ENCODE data around the gene TP53RK. TPM values are rescaled to one million over a fixed set of nuclear protein-coding genes. Genes with fewer than 3 reads are reported as not detected.

TP53RK gene
- total RNA-seq, 1 experiment from 2014 or later = 21.5 TPM

DNA sequence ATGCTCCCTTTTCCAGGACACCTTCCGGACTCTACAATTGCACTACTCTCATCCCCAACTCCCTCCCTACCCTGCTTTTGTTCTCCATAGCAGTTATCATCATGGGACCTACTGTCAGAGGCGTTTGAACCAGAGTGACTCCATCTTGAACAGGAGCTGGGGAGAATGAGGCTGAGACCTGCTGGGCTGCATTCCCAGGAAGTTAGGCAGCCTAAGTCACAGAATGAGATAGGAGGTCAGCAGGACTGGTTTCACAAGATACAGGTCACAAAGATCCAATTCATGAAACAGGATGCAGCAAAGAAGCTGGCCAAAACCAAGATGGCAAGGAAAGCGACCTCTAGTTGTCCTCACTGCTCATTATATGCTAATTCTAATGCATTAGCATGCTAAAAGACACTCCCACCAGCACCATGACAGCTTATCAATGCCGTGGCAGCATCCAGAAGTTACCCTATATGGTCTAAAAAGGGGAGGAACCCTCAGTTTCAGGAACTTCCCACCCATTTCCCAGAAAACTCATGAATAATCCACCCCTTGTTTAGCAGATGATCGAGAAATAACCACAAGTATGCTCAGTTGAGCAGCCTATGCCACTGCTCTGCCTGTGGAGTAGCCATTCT, 53.6 kb downstream of the TP53RK start:
- no CpG with 5 or more reads among the region's 5 CpGs for WGBS (ENCODE audit: extremely low coverage, insufficient read length, low lambda C conversion rate)

More for the DNA sequence above, 53.6 kb downstream of the TP53RK start:
- H3K9me3 ChIP-seq (ENCODE audit: control insufficient read depth, low read depth, low read length) = no peaks in the 10 kb centered on the region
- Mint-ChIP-seq H3K36me3 (ENCODE audit: insufficient read depth in 1 of 3, low read depth in 3 of 3) (peaks cover 1 to 6% (median 2%) of the 10 kb centered on the region in 3 experiments; a peak in 4 of 7 replicates), H3K9me3 (no peaks in the 10 kb centered on the region; a peak in 2 of 5 replicates), H3K4me1 (peaks cover 47% of the 10 kb centered on the region in 2 experiments), H3K4me3 (no peak overlapping the region), H3K27me3 (ENCODE audit: low read depth) (peaks cover 3% of the 10 kb centered on the region; the same call in 1 of the 2 replicates), H3K27ac (no peak overlapping the region)
- no peak overlapping the region for H3K9ac ChIP-seq (ENCODE audit: extremely low read depth, insufficient read length, low read length)
- no peaks in the 10 kb centered on the region for H3K27me3 ChIP-seq (ENCODE audit: insufficient read depth, low read length)
- H2BK12ac ChIP-seq (ENCODE audit: insufficient read length, low read depth, low read length) = no peak overlapping the region
- H4K20me1 ChIP-seq (ENCODE audit: control insufficient read depth, insufficient read depth, insufficient read length) = peaks cover 2% of the 10 kb centered on the region
- H2BK15ac ChIP-seq (ENCODE audit: low read depth, low read length) = no peak overlapping the region
- H3K4ac ChIP-seq (ENCODE audit: low read depth, low read length) = no peak overlapping the region
- H3K4me2 ChIP-seq (ENCODE audit: insufficient read depth, insufficient read length, low read length) = no peak overlapping the region
- H3K23ac ChIP-seq (ENCODE audit: insufficient read length, low read depth, low read length) = no peak overlapping the region
- H3K14ac ChIP-seq (ENCODE audit: insufficient read depth, low read length) = no peak overlapping the region
- no peak overlapping the region for H3T11ph ChIP-seq (ENCODE audit: low read length)
- no peak overlapping the region for H3K18ac ChIP-seq (ENCODE audit: insufficient read length, low read depth, low read length)
- no peak overlapping the region for H4K5ac ChIP-seq (ENCODE audit: insufficient read length, low read depth, low read length)
- H2BK120ac ChIP-seq (ENCODE audit: low read depth, low read length, poor library complexity, severe bottlenecking) = no peak overlapping the region
- no peaks in the 10 kb centered on the region; the same call in 1 of the 2 replicates for H3K4me1 ChIP-seq (ENCODE audit: insufficient read depth, low read length)
- no peak overlapping the region for H2AFZ ChIP-seq (ENCODE audit: low read length)
- no peak overlapping the region for H2AK5ac ChIP-seq (ENCODE audit: insufficient read length, low read length)
- H3K79me1 ChIP-seq (ENCODE audit: insufficient read depth, low read depth, low read length, poor library complexity, severe bottlenecking) = no peaks in the 10 kb centered on the region
- H3K27ac ChIP-seq (ENCODE audit: insufficient read length, low read depth, low read length) = no peak overlapping the region
- H3K56ac ChIP-seq (ENCODE audit: insufficient read length, low read depth, low read length) = no peak overlapping the region
- DNase-seq = no peak
- no peak overlapping the region for H4K91ac ChIP-seq (ENCODE audit: insufficient read length, low read depth, low read length)
- H2BK5ac ChIP-seq (ENCODE audit: insufficient read length, low read length) = no peak overlapping the region
- no peak overlapping the region for H4K8ac ChIP-seq (replicated peaks; ENCODE audit: insufficient read length, low read depth, low read length)
- TF ChIP-seq CTCF (conservative IDR thresholded peaks at IDR 0.05) = no peak
- no peak overlapping the region for H2BK20ac ChIP-seq (ENCODE audit: low read depth, low read length, poor library complexity, severe bottlenecking)
- H3K79me2 ChIP-seq (ENCODE audit: insufficient read depth, low read length) = no peaks in the 10 kb centered on the region
- no peaks in the 10 kb centered on the region for H3K23me2 ChIP-seq (ENCODE audit: insufficient read length, low read depth, low read length, poor library complexity, severe bottlenecking)
